Left ventricle myocardium superior (tissue), 1 donor: ENCODE measurements around the gene BNC2. TPM values are rescaled to one million over a fixed set of nuclear protein-coding genes. Genes with fewer than 3 reads are reported as not detected.
"Not testable (repeated sequence)": the region's sequence is repeated elsewhere in the genome, so short reads cannot be mapped to it uniquely, and the experiment has no call there.

Experiments
- ATAC-seq: fragments of 200-7000 bp; cut with Tn5 transposase; one replicate; pipeline ENCODE4 v1.9.1; 2020; ENCODE audit warnings: mild to moderate bottlenecking, moderate library complexity
- DNase-seq: peaks from one replicate; pipeline ENCODE4 v3.0.0-alpha.2; 2020
- intact Hi-C: fragments of 100-400 bp; cut with micrococcal nuclease; formaldehyde crosslinking; loops from one replicate; pipeline ENCODE4 v1.11.0; 2022
- total RNA-seq: library from RNA; stranded (reverse); fragmentation: NEBNext Ultra II Directional; extraction: Animal tissue kit (Norgen Biotek cat#: 25700); gene quantifications from one replicate; pipeline ENCODE4 v1.2.1, GENCODE V29; 2021
- donor health status: DM: no; HTN: yes; CAD: no; lungs with severe emphysema.

BNC2 gene
- total RNA-seq, 1 donor from 2014 or later: 6.3 TPM

DNA sequence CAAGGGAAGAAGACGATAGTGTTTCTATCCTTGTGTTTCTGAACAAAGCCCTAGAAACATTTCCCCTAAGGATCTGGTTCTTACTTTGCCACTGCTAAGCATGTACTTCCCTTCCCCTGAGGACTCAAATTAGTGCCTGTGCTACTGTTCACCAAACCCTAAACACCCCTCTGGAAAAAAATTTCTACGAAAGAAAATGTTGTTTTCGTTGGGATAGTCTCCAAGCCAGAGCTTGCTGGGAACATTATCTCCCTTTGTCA, 294.6 kb downstream of the BNC2 start:
- DNase-seq (no peak), ATAC-seq (no peak)
- intact Hi-C loops: no loop called here

DNA sequence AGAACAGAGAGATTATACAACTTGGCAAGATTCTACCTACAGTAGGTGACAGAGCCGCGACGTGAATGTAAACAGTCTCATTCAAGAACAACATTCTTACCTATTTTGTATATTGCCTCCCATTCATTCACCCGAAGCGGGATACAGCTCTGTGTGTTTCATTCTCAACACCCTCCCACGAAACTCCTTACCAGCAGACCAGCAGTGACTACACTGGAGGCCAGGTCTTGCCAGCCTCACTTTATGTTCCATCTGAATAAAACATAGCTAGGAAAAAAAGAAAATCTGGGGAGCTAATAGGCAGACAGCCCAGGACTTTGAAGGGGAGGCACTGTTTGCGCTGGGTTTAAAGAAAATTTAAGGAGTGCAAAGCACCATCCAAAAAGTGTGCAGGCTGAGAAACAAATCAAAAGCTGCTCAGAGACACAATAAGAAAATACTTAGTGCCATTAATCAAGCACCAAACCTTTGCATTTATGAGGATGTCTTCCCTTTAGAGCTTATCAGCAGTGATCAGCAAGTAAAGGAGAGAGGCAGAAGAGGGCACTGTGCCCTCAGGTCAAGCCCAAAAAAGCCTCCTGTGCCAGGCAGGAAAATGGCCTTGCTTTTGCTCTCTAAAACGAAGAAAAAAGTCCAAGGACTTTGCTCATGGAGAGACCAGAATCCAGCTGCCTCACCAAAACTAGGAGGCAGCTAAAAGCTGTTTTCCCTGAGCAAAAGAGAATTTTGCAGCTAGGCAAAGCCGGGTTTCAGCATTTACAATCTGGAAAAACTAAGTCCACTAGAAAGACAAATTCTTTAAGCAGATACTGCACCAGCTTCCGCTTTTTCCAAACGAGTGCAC, 295.1 kb downstream of the BNC2 start:
- no peak for ATAC-seq
- no peak for DNase-seq
- intact Hi-C loops: no loop called here

GRCh38 chr9:16572005-16572734, 298.3 kb downstream of the BNC2 start:
- intact Hi-C loops: no loop called here
- ATAC-seq: no peak
- no peak for DNase-seq

GRCh38 chr9:16571127-16571802, 299.2 kb downstream of the BNC2 start:
- intact Hi-C loops: no loop called here
- DNase-seq: no peak
- ATAC-seq: no peak

- DNase-seq (no peak), ATAC-seq (no peak)
- intact Hi-C loops: no loop called here
These were observed 307.0 kb downstream of the BNC2 start for GRCh38 chr9:16563446-16563845.

DNA sequence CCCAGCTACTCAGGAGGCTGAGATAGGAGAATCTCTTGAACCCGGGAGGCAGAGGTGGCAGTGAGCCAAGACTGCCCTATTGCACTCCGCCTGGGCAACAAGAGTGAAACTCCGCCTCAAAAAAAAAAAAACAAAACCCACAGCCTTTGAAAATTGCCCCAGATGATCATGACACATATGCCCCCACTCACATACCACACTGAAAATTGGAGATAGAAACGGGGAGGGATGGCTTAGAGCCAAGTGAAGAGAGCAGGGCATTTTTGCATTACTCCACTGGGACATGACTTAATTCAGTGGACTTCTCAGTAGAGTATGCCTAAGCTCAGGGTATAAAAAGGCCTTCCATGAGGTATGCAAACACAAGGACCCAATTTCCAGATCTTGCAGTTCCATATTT, 309.3 kb downstream of the BNC2 start:
- DNase-seq (no peak), ATAC-seq (no peak)
- intact Hi-C loops: no loop called here

DNA sequence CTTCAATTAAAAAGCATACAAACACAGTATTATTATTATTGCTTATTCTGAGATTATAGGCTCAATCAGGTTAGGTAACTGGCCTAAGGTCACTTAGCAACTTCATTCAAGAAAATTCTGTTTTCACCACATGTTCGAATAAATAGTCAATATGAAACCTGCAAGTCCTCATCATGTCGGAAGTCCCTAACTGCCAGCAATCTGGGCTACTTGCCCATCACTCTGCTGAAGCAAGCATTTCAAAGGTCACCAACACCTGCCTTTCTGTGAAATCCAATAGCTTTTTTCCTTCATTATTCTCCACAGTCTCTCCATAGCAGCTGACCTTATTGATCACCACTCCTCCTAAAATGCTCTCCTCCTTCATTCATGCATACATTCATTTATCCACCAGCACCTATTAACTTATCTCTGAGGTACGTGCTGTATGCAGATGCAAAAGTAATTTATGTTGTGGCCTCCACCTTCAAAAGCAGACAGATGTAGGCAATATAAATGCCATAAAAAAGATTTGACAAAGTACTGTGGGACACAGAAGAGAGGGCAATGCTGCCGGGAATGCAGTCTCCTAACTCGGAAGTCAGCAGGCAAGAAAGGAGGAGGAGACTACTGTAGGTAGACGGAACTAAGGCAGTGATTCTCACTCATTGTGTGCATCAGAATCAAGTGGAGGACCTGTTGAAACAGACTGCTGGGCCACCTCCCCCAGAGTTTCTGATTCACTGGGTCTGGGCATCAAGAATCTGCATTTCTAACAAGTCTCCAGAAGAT, 310.9 kb downstream of the BNC2 start:
- intact Hi-C loops: no loop called here
- ATAC-seq (no peak), DNase-seq (no peak)

DNA sequence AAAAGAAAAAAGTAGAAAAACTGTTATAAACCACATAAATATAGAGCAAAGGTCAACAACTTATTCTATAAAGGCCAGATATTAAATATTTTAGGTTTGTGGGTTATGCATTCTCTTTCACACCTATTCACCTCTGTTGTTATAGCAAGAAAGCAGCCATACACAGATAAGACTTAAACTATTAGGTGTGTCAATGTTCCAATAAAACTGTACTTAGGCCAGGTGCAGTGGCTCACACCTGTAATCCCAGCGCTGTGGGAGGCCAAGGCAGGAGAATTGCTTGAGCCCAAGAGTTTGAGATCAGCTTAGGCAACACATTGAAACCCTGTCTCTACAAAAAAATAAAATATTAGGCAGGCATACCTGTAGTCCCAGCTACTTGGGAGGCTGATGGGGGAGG, 314.7 kb downstream of the BNC2 start:
- ATAC-seq (no peak), DNase-seq (no peak)
- intact Hi-C loops: no loop called here

DNA sequence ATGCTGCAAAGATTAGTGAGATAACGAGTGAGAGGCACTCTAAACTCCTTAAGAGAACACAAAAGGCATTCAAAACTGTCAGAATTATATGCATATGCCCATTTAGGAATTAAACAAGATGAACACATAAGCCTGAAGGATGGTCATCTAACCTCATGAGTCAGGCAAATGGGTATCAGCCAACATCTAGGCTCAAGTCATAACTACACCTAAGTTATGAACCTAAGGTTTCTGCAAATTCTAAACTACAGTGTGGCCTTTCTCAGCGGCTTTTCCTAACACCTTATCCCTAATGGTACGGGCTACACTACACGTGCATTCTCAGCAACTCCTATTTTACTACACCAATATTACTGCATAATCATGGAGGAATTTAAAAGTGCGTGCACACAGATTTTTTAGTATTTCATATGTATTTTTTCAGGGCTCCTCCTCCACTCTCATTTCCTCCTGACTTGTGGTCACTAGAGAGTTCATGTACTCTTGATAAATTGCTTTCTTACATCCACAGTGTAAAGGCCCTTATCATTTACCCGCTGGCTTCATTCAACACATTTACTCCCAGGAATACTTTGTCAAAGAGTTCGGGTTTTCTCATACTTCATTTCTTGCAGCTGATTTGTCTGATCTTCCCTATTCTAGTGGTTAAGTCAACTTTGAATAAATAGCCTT, 316.5 kb downstream of the BNC2 start:
- DNase-seq (no peak), ATAC-seq (no peak)
- intact Hi-C loops: no loop called here

DNA sequence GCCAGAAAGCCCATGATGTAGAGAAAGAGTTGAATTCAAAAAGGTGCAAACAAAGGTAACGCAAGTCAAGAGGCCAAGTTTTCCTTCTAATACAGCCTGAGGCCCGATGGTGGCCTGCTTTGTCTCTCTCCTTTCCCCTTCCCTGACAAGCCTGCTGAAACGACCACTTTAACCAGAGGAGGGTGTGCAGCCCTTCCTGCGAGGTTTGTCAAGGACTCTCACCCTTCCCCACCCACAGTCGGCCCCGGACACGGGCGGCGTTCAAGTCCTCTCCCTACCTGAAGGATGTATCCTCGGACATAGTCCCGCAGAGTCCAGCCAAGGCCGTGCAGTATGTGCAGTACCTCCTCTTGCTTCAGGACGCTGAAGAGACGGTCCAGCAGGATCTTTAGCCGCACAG, 318.2 kb downstream of the BNC2 start:
- ATAC-seq: no peak
- intact Hi-C loops: no loop called here
- no peak for DNase-seq

GRCh38 chr9:16551692-16552091, 318.8 kb downstream of the BNC2 start:
- DNase-seq (no peak), ATAC-seq (no peak)
- intact Hi-C loops: no loop called here

GRCh38 chr9:16545639-16546038, 324.8 kb downstream of the BNC2 start:
- ATAC-seq (no peak), DNase-seq (no peak)
- intact Hi-C loops: no loop called here

DNA sequence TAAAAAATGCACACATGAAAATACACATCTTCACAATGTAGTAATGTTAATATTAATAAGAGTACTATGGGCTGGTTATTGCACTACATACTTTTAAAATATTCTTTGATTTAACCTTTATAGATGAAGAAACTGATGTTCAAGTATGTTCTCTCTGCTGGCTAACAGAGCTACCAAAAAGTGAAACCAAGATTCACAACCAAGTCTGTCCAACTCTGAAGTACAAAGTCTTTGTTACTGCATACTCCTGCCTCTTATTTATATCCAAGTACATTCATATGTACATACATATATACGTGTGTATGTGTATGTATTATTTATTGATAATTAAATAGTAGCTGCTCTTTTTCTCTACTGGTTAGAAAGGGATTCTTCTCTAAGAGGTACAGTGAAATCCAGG, 325.6 kb downstream of the BNC2 start:
- DNase-seq (no peak), ATAC-seq (no peak)
- intact Hi-C loops: no loop called here

- DNase-seq (no peak), ATAC-seq (no peak)
- intact Hi-C loops: no loop called here
These were observed 326.8 kb downstream of the BNC2 start for GRCh38 chr9:16543686-16544085.

DNA sequence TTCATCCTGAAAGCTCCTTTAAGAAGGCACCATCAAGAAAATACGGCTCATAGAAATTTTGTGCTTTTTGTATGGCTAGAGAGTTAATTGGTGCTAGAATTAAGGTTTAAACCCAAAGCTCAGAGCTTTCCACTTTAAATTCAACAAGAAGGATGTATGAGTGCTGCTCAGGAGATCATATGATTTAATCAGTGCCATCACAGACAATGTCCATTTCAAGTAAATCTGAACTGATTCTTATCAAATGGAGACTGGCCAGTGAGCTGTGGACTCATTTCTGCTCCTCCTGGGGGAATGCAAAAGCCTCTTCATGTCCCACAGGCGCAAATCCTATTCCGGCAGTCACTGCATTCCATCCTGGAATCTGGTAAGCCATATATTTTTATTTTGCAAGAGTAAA, 327.2 kb downstream of the BNC2 start:
- DNase-seq (no peak), ATAC-seq (no peak)
- intact Hi-C loops: no loop called here

DNA sequence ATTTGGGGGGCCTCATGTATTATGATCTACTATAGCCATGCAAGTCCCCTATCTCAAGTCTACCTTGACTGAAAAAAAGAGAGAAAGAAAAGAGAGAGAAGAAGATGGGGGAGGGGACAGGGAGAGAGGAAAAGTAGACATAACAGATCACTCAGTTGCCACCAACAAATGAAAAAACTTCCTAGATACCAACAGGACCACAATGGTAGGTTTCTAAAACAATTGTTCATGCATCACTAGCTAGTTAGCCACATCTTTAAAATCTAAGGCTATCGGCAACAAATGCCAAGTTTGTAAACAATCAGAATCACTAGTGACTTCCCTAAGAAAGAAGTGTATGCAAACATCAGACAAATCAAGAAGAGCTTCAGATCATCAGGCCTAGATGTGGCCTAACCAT, 328.2 kb downstream of the BNC2 start:
- ATAC-seq (no peak), DNase-seq (no peak)
- intact Hi-C loops: no loop called here

DNA sequence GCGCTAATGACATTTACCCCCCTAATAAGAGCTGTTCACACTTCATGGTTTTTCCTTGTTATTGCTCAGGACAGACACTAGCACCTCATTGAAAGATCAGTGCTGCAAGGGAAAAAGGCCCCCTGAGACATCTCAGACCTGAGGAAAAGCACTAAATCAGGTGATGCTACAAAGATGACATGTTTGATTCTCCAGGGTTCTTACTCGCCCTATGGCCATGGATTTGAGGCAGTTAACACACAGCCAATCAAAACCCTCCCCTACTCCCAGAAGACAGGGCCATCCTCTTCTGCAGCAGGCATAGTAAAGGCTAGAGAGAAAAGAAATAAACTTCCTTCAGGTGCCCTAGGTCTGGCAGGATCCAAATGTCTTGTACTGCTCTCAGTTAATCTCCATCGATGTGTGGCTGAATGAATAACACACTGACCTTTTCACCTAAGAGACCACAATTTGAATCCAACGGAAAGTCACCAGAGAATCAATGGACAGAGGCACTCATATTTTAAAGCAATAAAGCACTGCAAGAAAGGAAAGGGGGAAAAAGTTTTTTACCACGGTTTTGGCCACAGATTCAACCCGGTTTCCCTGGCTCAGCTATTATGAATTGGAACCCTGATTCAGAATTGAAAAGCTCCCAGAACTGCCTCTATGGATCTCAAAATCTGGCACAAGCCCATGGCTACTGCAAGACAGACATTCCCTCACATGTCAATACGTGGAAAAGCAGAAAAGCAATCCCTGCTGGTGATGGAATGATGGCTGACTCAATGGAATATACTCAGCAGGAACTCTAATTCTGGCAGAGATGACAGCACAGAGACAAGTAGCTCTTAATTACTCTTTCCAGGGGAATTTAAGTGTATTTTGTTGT, 329.5 kb downstream of the BNC2 start:
- no peak for DNase-seq
- intact Hi-C loops: no loop called here
- peak; percentile 23 for ATAC-seq

DNA sequence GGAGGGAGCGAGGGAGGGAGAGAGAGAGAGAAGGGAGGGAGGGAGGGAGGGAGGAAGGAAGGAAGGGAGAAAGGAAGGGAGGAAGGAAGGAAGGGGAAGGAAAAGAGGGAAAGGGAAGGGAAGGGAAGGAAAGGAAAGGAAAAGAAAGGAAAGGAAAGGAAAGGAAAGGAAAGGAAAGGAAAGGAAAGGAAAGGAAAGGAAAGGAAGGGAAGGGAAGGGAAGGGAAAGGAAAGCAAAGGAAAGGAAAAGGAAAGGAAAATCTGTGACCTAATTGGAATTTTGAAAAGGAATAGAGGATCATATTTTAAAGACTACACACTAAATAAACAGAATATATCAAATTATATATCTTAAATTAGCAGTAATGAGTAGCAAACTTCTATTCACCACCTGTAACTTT, 330.8 kb downstream of the BNC2 start:
- intact Hi-C loops, ATAC-seq, DNase-seq: not testable (repeated sequence)
